HG02943 (cell line): ENCODE data around the gene MAN2A2.

Experiments used
- ATAC-seq: cut with Tn5 transposase; IDR thresholded peaks from one replicate; pipeline ENCODE4 v1.9.1; 2021; ENCODE audit warnings: mild to moderate bottlenecking, low read depth, moderate library complexity; ENCODE audit not compliant: unreplicated experiment

The MAN2A2 gene

GRCh38 chr15:90902840-90903732, at the start of gene MAN2A2:
TSS of gene MAN2A2 (plus strand) at chr15:90903302. CDS start at chr15:90904208, 906 bp downstream.
- peak; percentile 46 for ATAC-seq

DNA sequence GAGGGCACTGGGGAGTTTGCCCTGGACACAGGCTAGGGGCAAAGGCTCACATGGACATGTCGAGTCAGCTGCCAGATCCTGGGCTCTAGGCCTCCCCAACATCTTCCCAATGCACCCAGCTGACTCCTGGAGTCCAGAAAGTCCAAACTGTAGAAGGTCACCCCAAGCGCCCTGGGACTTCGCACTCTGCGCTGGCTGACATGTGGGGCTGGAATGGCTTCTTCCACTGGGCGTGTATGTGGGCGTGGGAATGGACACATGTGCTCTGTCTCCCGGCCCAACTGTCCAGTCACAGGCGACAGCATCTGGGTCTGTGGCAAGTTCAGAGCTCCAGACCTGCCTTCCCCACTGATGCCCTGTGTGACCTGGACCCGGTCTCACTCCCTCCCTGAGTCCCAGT, 48.0 kb upstream of the MAN2A2 start:
- no peak for ATAC-seq

DNA sequence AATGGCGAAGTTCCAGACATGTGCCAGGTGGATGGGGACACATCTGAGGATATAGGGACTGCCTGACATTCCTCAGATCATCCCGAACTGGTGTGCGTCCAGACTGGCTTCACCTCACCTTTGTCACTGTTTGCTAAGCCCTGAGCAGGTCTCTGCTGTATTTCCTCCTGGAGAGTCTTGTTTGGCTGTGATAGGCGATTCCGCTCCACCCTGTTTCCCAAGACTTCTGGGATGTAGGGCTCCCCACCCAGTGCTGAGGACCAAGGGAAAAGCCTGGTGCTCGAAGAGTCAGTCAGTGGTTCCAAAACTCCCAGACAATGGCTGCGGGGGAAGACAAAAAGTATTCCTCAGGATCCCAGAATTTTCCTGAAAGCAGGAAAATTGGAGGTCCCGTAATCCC, 45.8 kb upstream of the MAN2A2 start:
- no peak for ATAC-seq

DNA sequence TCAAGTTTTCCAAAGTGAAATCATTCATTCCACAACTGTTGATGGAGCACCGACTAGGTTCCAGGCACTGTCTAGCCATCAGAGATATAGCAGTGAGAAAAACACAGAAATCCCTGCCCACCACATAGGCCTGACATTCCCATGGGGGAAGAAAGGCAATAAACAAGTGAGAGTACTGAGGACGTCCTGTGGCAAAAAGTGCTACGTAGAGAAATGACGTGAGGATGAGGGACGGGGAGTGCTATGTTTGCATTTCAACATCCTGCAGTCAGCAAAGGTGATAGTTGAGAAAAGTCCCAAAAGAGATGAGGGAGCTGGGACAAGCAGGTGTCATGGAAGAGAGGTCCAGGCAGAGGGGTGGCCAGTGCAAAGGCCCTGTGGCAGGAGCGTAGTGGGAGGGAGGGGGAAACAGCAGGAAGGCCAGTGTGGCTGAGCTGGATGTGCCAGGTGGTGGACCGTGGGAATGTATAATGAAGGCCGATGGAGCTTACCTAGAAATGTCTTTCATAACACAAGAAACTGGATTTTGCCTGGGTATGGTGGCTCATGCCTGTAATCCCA, 45.1 kb upstream of the MAN2A2 start:
- no peak for ATAC-seq

DNA sequence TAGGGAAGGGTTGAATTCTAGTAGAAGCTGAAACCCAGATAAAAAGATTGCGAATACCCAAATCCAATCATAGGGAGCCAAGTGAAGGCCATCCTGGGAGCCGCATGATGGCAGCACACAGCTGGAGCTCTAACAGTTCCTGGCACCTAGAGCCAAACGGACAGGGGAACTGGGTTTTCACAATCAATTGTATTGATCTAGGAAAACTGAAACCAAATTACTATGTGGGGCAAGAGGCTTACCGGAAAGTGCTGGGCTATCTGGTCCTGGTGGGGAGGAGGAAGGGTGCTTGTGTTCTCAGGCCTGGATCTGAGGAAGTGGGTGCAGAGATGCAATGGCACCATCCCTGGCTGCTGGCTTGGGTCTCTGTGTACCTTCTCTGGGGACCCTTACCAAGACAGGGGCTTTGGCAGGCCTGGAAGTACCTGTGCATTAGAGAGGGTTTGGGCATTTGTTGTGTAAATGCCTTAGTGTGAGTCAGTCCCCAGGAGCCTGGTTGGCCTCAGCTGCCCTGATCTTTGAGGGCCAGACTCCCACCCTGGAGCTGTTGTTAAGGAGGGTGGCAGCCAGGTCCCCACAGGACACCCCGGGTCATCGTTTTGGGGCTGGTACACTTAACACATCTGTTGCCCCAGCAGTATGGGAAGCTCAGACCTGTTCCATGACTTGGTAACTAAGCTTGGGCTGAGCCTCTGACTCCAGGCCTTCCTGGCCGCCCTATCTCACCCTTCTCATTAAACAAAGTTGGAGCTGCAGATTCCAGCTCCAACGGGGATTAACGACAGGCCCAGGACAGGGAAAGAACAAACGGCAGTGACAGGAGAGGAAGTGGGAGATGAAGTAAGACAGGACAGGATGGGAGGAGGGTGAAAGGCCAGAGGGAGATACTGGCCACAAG, 43.6 kb upstream of the MAN2A2 start:
- ATAC-seq, result no peak

GRCh38 chr15:90860450-90860849, 42.7 kb upstream of the MAN2A2 start:
- ATAC-seq, result no peak

DNA sequence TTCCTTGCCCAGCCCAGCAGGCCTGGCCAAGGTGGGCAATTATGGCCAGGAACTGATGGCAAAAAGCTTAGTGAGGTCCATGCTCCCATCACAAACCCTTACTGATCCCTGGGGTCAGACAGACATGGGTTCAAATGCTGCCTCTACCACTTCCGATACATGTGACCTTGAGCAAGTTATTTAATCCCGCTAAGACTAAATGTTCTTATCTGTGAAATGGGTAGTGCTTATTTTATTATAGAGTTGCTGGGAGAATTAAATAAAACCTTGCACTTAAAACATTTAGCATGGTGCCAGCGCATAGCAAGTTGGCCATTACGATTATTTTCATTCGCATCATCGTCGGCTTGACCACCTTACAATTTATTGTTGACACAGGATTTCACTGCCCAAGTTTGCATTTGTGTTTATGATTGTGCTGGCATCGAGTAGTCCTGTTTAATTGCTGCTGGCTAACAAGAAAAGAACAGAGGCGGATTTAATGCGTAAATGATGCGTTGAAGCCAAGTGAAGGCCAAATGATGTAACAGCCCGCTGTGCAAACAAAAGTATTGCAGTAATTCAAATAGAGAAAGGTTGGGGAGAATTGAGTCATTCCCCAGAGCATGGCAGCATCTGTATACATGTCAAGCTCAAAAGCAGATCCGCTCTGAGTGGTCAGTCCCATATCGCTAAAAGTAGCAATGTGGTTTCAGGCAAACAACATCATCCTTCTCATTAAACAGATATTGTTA, 42.0 kb upstream of the MAN2A2 start:
- ATAC-seq, result no peak

DNA sequence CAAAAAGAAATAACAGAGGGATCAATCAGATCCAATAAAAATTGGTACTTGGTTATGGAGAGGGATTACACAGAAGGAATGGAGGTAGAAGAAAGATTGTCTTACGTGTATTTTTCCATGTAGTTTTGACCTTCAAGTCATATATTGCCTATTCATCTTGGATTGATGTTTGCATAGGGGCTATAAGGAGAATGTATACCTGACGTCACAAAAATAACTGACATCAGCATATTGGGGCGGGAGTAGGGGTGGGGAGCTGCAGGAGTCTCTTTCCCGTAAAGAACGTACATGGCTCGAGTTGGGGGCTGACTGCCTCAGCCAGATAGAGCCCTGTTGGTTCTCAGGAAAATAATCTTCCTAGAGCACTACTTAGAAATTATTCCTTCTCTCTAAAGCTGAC, 40.6 kb upstream of the MAN2A2 start:
- ATAC-seq, result no peak

- ATAC-seq, result no peak
Measured at GRCh38 chr15:90862964-90863778, 39.9 kb upstream of the MAN2A2 start.

GRCh38 chr15:90863987-90864386, 39.1 kb upstream of the MAN2A2 start:
- ATAC-seq, result no peak

- ATAC-seq, result no peak
Measured at GRCh38 chr15:90864507-90864906, 38.6 kb upstream of the MAN2A2 start.

- ATAC-seq, result no peak
Measured at GRCh38 chr15:90865702-90866101, 37.4 kb upstream of the MAN2A2 start.

- ATAC-seq, result no peak
Measured at GRCh38 chr15:90866161-90866715, 36.9 kb upstream of the MAN2A2 start.

- no peak for ATAC-seq
Measured at GRCh38 chr15:90866800-90867199, 36.3 kb upstream of the MAN2A2 start.

GRCh38 chr15:90868261-90868689, 34.8 kb upstream of the MAN2A2 start, which contains the start of gene FURIN:
TSS of gene FURIN (plus strand) at chr15:90868588. CDS start at chr15:90875741, 7,153 bp downstream.
- no peak for ATAC-seq

DNA sequence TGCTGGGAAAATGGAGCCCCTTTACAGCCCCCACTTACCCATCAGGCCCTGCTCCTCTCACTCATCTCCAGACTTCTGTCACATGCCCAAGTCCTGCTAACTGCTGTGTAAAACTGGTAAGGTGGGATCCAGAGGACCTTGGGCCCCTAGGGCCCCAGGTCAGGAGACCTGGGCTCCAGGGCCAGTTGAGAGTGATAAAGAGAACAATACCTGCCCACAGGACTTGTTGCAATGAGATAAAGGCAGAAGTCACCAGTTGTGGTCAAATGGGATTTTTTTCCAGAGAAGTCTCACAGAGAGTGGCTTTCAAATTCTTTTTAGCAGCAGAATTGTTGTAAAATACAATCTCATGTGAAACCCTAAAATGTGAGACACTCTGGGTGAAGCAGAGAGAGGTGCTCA, 34.0 kb upstream of the MAN2A2 start:
- ATAC-seq, result no peak

GRCh38 chr15:90869601-90870353, 33.3 kb upstream of the MAN2A2 start:
- no peak for ATAC-seq

- no peak for ATAC-seq
Measured at GRCh38 chr15:90870354-90871138, 32.6 kb upstream of the MAN2A2 start.
